Caco-2 (cell line): ENCODE results near the gene IQCB1. TPM values are rescaled to one million over a fixed set of nuclear protein-coding genes. Genes with fewer than 3 reads are reported as not detected.

Experiments used
- BruUV-seq: library from RNA; stranded (reverse); fragments of 400-500 nt; replicated peaks from 2 replicates; lab custom pipeline; 2021; lab: Mats Ljungman, UMichigan
- CTCF ChIA-PET: fragments of 300-600 bp; sonication (Branson Sonifier 250); formaldehyde crosslinking; loops from one replicate; lab custom pipeline; 2022; ENCODE audit warnings: antibody characterized with exemption; lab: Charles Lee
- POLR2A ChIA-PET: fragments of 300-600 bp; sonication (Branson Sonifier 250); formaldehyde crosslinking; loops from one replicate; lab custom pipeline; 2022; ENCODE audit warnings: antibody characterized with exemption; lab: Charles Lee
- DNase-seq, 2 experiments: peaks; one replicate each; pipeline versions ENCODE4 v3.0.0 to v3.0.0-alpha.2; 2020 to 2022
- H3K27me3 ChIP-seq: replicated peaks from 2 replicates; pipeline ENCODE4 v1.6.0; 2011; ENCODE audit warnings: low read length; ENCODE audit not compliant: control insufficient read depth, insufficient read depth
- H3K36me3 ChIP-seq: 2 replicates; pipeline ENCODE4 v1.5.1; 2011; ENCODE audit warnings: low read length; ENCODE audit not compliant: control insufficient read depth, insufficient read depth
- H3K4me1 ChIP-seq: fragments of 250-450 bp; sonication (Bioruptor Pico); 2 replicates; pipeline ENCODE4 v1.5.1; 2020; ENCODE audit warnings: mild to moderate bottlenecking
- H3K4me3 ChIP-seq: 2 replicates; pipeline ENCODE4 v1.5.1; 2011; ENCODE audit warnings: low read depth, mild to moderate bottlenecking, control low read depth, low read length
- H3K9me3 ChIP-seq: fragments of 250-450 bp; sonication (Bioruptor Pico); 2 replicates; pipeline ENCODE4 v1.5.1; 2020; ENCODE audit warnings: mild to moderate bottlenecking, moderate library complexity
- H3K27ac Mint-ChIP-seq: one replicate; pipeline ENCODE4 v1.8.0; 2022; ENCODE audit warnings: mixed read lengths; ENCODE audit not compliant: unreplicated experiment
- H3K27me3 Mint-ChIP-seq: one replicate; pipeline ENCODE4 v1.8.0; 2022; ENCODE audit warnings: mixed read lengths; ENCODE audit not compliant: insufficient read depth, unreplicated experiment
- H3K36me3 Mint-ChIP-seq: one replicate; pipeline ENCODE4 v1.8.0; 2022; ENCODE audit warnings: mild to moderate bottlenecking, mixed read lengths; ENCODE audit not compliant: insufficient read depth, unreplicated experiment
- H3K4me1 Mint-ChIP-seq: one replicate; pipeline ENCODE4 v1.8.0; 2022; ENCODE audit warnings: low read depth, mixed read lengths; ENCODE audit not compliant: unreplicated experiment
- H3K4me3 Mint-ChIP-seq: one replicate; pipeline ENCODE4 v1.8.0; 2022; ENCODE audit warnings: mild to moderate bottlenecking, moderate library complexity, mixed read lengths; ENCODE audit not compliant: unreplicated experiment
- H3K9me3 Mint-ChIP-seq: one replicate; pipeline ENCODE4 v1.8.0; 2022; ENCODE audit warnings: mixed read lengths; ENCODE audit not compliant: unreplicated experiment
- CTCF ChIP-seq, 2 experiments: fragments of 200-600 bp in 1 of 2; IDR thresholded peaks; 1 replicate in 1 of 2; 2 replicates in 1 of 2; pipeline versions ENCODE4 v1.5.1 to v1.8.0; 2011 to 2022; ENCODE audit warnings: antibody characterized with exemption in 1 of 2, control low read depth in 1 of 2, inconsistent platforms in 1 of 2, low read depth in 1 of 2, low read length in 1 of 2, mild to moderate bottlenecking in 1 of 2, moderate library complexity in 1 of 2; ENCODE audit not compliant: insufficient read depth in 1 of 2, severe bottlenecking in 1 of 2, unreplicated experiment in 1 of 2
- intact Hi-C: fragments of 100-400 bp; cut with micrococcal nuclease; formaldehyde crosslinking; loops from one replicate; pipeline ENCODE4 v1.10.0; 2022; ENCODE audit not compliant: unreplicated experiment
- total RNA-seq: library from RNA; stranded (reverse); gene quantifications from 2 replicates; pipeline ENCODE4 v1.2.3, GENCODE V29; 2022

The IQCB1 gene
- total RNA-seq, 1 experiment from 2014 or later, result 36.4 TPM

GRCh38 chr3:121749276-121750086, 85.4 kb downstream of the IQCB1 start, which contains the start of gene GOLGB1:
TSS of gene GOLGB1 (minus strand) at chr3:121749741. CDS start at chr3:121730971, 18,770 bp downstream.
- Mint-ChIP-seq H3K9me3 (no peaks in the 10 kb centered on the region), H3K36me3 (no peaks in the 10 kb centered on the region), H3K27me3 (no peaks in the 10 kb centered on the region), H3K4me1 (peaks cover 14% of the 10 kb centered on the region), H3K4me3 (no peak within 1 kb of the TSS), H3K27ac (no peak within 1 kb of the TSS)
- BruUV-seq, result no TSS peak
- DNase-seq, result peak; percentile 95 to 97
- H3K4me1 ChIP-seq, result 0 out of 2 replicates have a peak, but pooled peaks cover 8% of the 10 kb centered on the region
- no peaks in the 10 kb centered on the region for H3K9me3 ChIP-seq
- intact Hi-C loops, result loop anchor here (1.0 to 10.0 kb wide), 3 partner anchors 87 to 245 kb away; partner anchors contain the start of gene HCLS1
- H3K27me3 ChIP-seq, result no peaks in the 10 kb centered on the region
- POLR2A ChIA-PET, result interaction anchor here (1.0 to 2.9 kb wide), 2 partner anchors 23 to 86 kb away, joined by 4 to 9 read pairs; partner anchors contain the start of genes EAF2 and IQCB1
- CTCF ChIA-PET, result no interaction called here
- H3K36me3 ChIP-seq, result no peaks in the 10 kb centered on the region
- peak within 1 kb of the TSS; percentile 86 for H3K4me3 ChIP-seq
- TF ChIP-seq CTCF (IDR thresholded peaks at IDR 0.05; ENCODE audit: insufficient read depth in 1 of 2, low read depth in 1 of 2, low read length in 1 of 2, severe bottlenecking in 1 of 2, unreplicated experiment in 1 of 2), result no peak

GRCh38 chr3:121748680-121749275, 86.1 kb downstream of the IQCB1 start:
- POLR2A ChIA-PET, result interaction anchor here (2.9 kb wide), 1 partner anchor 86 kb away, joined by 9 read pairs; the partner anchor contains the start of genes EAF2 and IQCB1
- peak; percentile 71 to 75 for DNase-seq
- CTCF ChIA-PET, result no interaction called here

More at GRCh38 chr3:121748680-121749275, 86.1 kb downstream of the IQCB1 start:
- Mint-ChIP-seq H3K4me3 (no peak overlapping the region), H3K27me3 (no peaks in the 10 kb centered on the region), H3K27ac (no peak overlapping the region), H3K4me1 (peaks cover 14% of the 10 kb centered on the region), H3K36me3 (no peaks in the 10 kb centered on the region), H3K9me3 (no peaks in the 10 kb centered on the region)
- peak overlapping the region; percentile 86 for H3K4me3 ChIP-seq
- no peaks in the 10 kb centered on the region for H3K9me3 ChIP-seq
- no peaks in the 10 kb centered on the region for H3K36me3 ChIP-seq
- intact Hi-C loops, result loop anchor here (1.0 to 10.0 kb wide), 3 partner anchors 86 to 246 kb away; partner anchors contain the start of gene HCLS1
- H3K27me3 ChIP-seq, result no peaks in the 10 kb centered on the region
- no TSS peak for BruUV-seq
- TF ChIP-seq CTCF (IDR thresholded peaks at IDR 0.05; ENCODE audit: insufficient read depth in 1 of 2, low read depth in 1 of 2, low read length in 1 of 2, severe bottlenecking in 1 of 2, unreplicated experiment in 1 of 2), result no peak
- H3K4me1 ChIP-seq, result 0 out of 2 replicates have a peak, but pooled peaks cover 8% of the 10 kb centered on the region
